Ishikawa (cell line): Measurements from ENCODE around the gene CD82.

ENCODE experiments used
- CREB1 ChIP-seq: IDR thresholded peaks from 2 replicates; pipeline ENCODE4 v1.6.1; 2012; ENCODE audit warnings: low read depth
- EGR1 ChIP-seq: IDR thresholded peaks from 2 replicates; pipeline ENCODE4 v1.6.1; 2012
- EP300 ChIP-seq: IDR thresholded peaks from 2 replicates; pipeline ENCODE4 v1.6.1; 2012; ENCODE audit warnings: borderline replicate concordance
- MAX ChIP-seq: IDR thresholded peaks from 2 replicates; pipeline ENCODE4 v1.6.1; 2012

- TF ChIP-seq EP300 = no peak
- no peak for TF ChIP-seq EGR1
- no peak for TF ChIP-seq CREB1
- no peak for TF ChIP-seq MAX
Measured at GRCh38 chr11:44521148-44521547, 44.3 kb upstream of the CD82 start.
